HUES6 (cell line): Measurements from ENCODE around the gene CMTM1.
"Not testable (repeated sequence)": the region's sequence is repeated elsewhere in the genome, so short reads cannot be mapped to it uniquely, and the experiment has no call there.

Source experiments
- H3K27ac ChIP-seq: 2 replicates; pipeline ENCODE4 v1.7.0; 2013; ENCODE audit warnings: low read depth, mild to moderate bottlenecking, low read length, inconsistent platforms
- H3K27me3 ChIP-seq: 2 replicates; pipeline ENCODE4 v1.6.1; 2013; ENCODE audit warnings: low read length; ENCODE audit not compliant: control insufficient read depth, insufficient read depth
- H3K36me3 ChIP-seq: 2 replicates; pipeline ENCODE4 v1.6.1; 2013; ENCODE audit warnings: low read length; ENCODE audit not compliant: control insufficient read depth, insufficient read depth
- H3K4me1 ChIP-seq: 2 replicates; pipeline ENCODE4 v1.6.1; 2013; ENCODE audit warnings: low read length; ENCODE audit not compliant: control insufficient read depth, insufficient read depth
- H3K4me3 ChIP-seq: 2 replicates; pipeline ENCODE4 v1.5.1; 2013; ENCODE audit warnings: low read depth, low read length
- H3K9ac ChIP-seq: one replicate; pipeline ENCODE4 v1.6.1; 2013; ENCODE audit warnings: mild to moderate bottlenecking, low read length
- H3K9me3 ChIP-seq: 2 replicates; pipeline ENCODE4 v1.6.1; 2013; ENCODE audit warnings: low read depth, low read length; ENCODE audit not compliant: control insufficient read depth, insufficient read depth

Gene CMTM1

GRCh38 chr16:66617728-66618127, 51.5 kb downstream of the CMTM1 start:
- H3K27me3 ChIP-seq = no peaks in the 10 kb centered on the region
- peaks cover 34% of the 10 kb centered on the region for H3K4me1 ChIP-seq
- H3K4me3 ChIP-seq = no peak overlapping the region
- H3K36me3 ChIP-seq = peaks cover 59% of the 10 kb centered on the region
- no peak overlapping the region for H3K9ac ChIP-seq
- H3K9me3 ChIP-seq = peaks cover 7% of the 10 kb centered on the region; the same call in 1 of the 2 replicates
- no peak overlapping the region for H3K27ac ChIP-seq

- no peak overlapping the region for H3K27ac ChIP-seq
- no peaks in the 10 kb centered on the region for H3K27me3 ChIP-seq
- H3K9ac ChIP-seq = no peak overlapping the region
- H3K36me3 ChIP-seq = peaks cover 56% of the 10 kb centered on the region
- H3K4me3 ChIP-seq = no peak overlapping the region
- H3K9me3 ChIP-seq = peaks cover 4% of the 10 kb centered on the region; the same call in 1 of the 2 replicates
- H3K4me1 ChIP-seq = peaks cover 34% of the 10 kb centered on the region
These were observed 52.5 kb downstream of the CMTM1 start for GRCh38 chr16:66618588-66619375.

GRCh38 chr16:66619534-66620428, 53.5 kb downstream of the CMTM1 start:
- peaks cover 34% of the 10 kb centered on the region for H3K4me1 ChIP-seq
- H3K9ac ChIP-seq = no peak overlapping the region
- H3K27ac ChIP-seq = no peak overlapping the region
- no peaks in the 10 kb centered on the region for H3K9me3 ChIP-seq
- no peak overlapping the region for H3K4me3 ChIP-seq
- peaks cover 46% of the 10 kb centered on the region for H3K36me3 ChIP-seq
- no peaks in the 10 kb centered on the region for H3K27me3 ChIP-seq

- no peaks in the 10 kb centered on the region for H3K27me3 ChIP-seq
- no peak overlapping the region for H3K27ac ChIP-seq
- no peaks in the 10 kb centered on the region for H3K9me3 ChIP-seq
- H3K9ac ChIP-seq = no peak overlapping the region
- H3K4me1 ChIP-seq = peaks cover 34% of the 10 kb centered on the region
- no peak overlapping the region for H3K4me3 ChIP-seq
- H3K36me3 ChIP-seq = peaks cover 41% of the 10 kb centered on the region
These were observed 54.2 kb downstream of the CMTM1 start for GRCh38 chr16:66620429-66620795.

GRCh38 chr16:66621973-66622372, 55.7 kb downstream of the CMTM1 start:
- H3K4me3 ChIP-seq = no peak overlapping the region
- H3K36me3 ChIP-seq = peaks cover 40% of the 10 kb centered on the region
- no peak overlapping the region for H3K9ac ChIP-seq
- H3K27ac ChIP-seq = no peak overlapping the region
- peaks cover 26% of the 10 kb centered on the region for H3K4me1 ChIP-seq
- H3K9me3 ChIP-seq = no peaks in the 10 kb centered on the region
- H3K27me3 ChIP-seq = no peaks in the 10 kb centered on the region

GRCh38 chr16:66622863-66623262, 56.6 kb downstream of the CMTM1 start:
- no peaks in the 10 kb centered on the region for H3K27me3 ChIP-seq
- H3K36me3 ChIP-seq = peaks cover 40% of the 10 kb centered on the region
- H3K4me3 ChIP-seq = no peak overlapping the region
- peaks cover 17% of the 10 kb centered on the region for H3K4me1 ChIP-seq
- H3K9me3 ChIP-seq = no peaks in the 10 kb centered on the region
- no peak overlapping the region for H3K9ac ChIP-seq
- no peak overlapping the region for H3K27ac ChIP-seq

- H3K27me3 ChIP-seq = no peaks in the 10 kb centered on the region
- no peak overlapping the region for H3K9ac ChIP-seq
- peaks cover 35% of the 10 kb centered on the region for H3K36me3 ChIP-seq
- no peaks in the 10 kb centered on the region for H3K9me3 ChIP-seq
- no peak overlapping the region for H3K27ac ChIP-seq
- H3K4me3 ChIP-seq = no peak overlapping the region
- H3K4me1 ChIP-seq = peaks cover 8% of the 10 kb centered on the region; the same call in 1 of the 2 replicates
These were observed 57.5 kb downstream of the CMTM1 start for GRCh38 chr16:66623755-66624154.

- not testable (repeated sequence) for H3K27me3 ChIP-seq, H3K4me3 ChIP-seq, H3K9me3 ChIP-seq, H3K9ac ChIP-seq, H3K4me1 ChIP-seq, H3K27ac ChIP-seq
- peaks cover 15% of the 10 kb centered on the region for H3K36me3 ChIP-seq
These were observed 61.6 kb downstream of the CMTM1 start for GRCh38 chr16:66627611-66628378.
